GM21737 (cell line): ENCODE data around the gene CERCAM.
"Not testable (repeated sequence)": the region's sequence is repeated elsewhere in the genome, so short reads cannot be mapped to it uniquely, and the experiment has no call there.

Source experiments
- ATAC-seq: cut with Tn5 transposase; IDR thresholded peaks from one replicate; pipeline ENCODE4 v1.9.1; 2021; ENCODE audit warnings: mild to moderate bottlenecking, moderate library complexity; ENCODE audit not compliant: unreplicated experiment

Gene CERCAM

GRCh38 chr9:128416432-128417019 lies 4.1 kb upstream of the CERCAM start:
- no peak for ATAC-seq

- no peak for ATAC-seq
These were observed 1.4 kb upstream of the CERCAM start for GRCh38 chr9:128419061-128419925.

GRCh38 chr9:128420060-128420650 lies 502 bp upstream of the CERCAM start:
- ATAC-seq = peak; percentile 65

- ATAC-seq = no peak
These were observed 882 bp downstream of the CERCAM start for GRCh38 chr9:128421482-128421996.

- ATAC-seq = not testable (repeated sequence)
These were observed 1.5 kb downstream of the CERCAM start for GRCh38 chr9:128422022-128422782.

- ATAC-seq = no peak
These were observed 2.1 kb downstream of the CERCAM start for GRCh38 chr9:128422783-128423150.

GRCh38 chr9:128423356-128423755 lies 2.7 kb downstream of the CERCAM start:
- not testable (repeated sequence) for ATAC-seq

- no peak for ATAC-seq
These were observed 3.7 kb downstream of the CERCAM start for GRCh38 chr9:128424268-128424780.

- no peak for ATAC-seq
These were observed 8.2 kb downstream of the CERCAM start for GRCh38 chr9:128428644-128429512.

- no peak for ATAC-seq
These were observed 8.9 kb downstream of the CERCAM start for GRCh38 chr9:128429513-128430086.

GRCh38 chr9:128431207-128431606 lies 10.6 kb downstream of the CERCAM start:
- ATAC-seq = no peak

- no peak for ATAC-seq
These were observed 13.7 kb downstream of the CERCAM start for GRCh38 chr9:128434340-128434739.

- no peak for ATAC-seq
These were observed 15.0 kb downstream of the CERCAM start for GRCh38 chr9:128435611-128436010.

GRCh38 chr9:128438343-128439109 lies 17.9 kb downstream of the CERCAM start:
- peak; percentile 55 for ATAC-seq

- no peak for ATAC-seq
These were observed 18.6 kb downstream of the CERCAM start for GRCh38 chr9:128439273-128439672.

GRCh38 chr9:128442150-128442549 lies 21.5 kb downstream of the CERCAM start:
- no peak for ATAC-seq

- not testable (repeated sequence) for ATAC-seq
These were observed 25.8 kb downstream of the CERCAM start for GRCh38 chr9:128446505-128446904.

- no peak for ATAC-seq
These were observed 28.1 kb downstream of the CERCAM start for GRCh38 chr9:128448746-128449145.

GRCh38 chr9:128454991-128455390 lies 34.3 kb downstream of the CERCAM start:
- no peak for ATAC-seq
